Measurements from ENCODE around the gene GAL3ST2. TPM values are rescaled to one million over a fixed set of nuclear protein-coding genes. Genes with fewer than 3 reads are reported as not detected.

Gene GAL3ST2
- total and polyA plus RNA-seq, 4 donors, result 0.03 to 0.33 (median 0.23) TPM; not detected in 1

Other genes starting within 250 kb of the GAL3ST2 start
- gene BOK, start 218.1 kb upstream of the GAL3ST2 start, total RNA-seq, result 10 to 100 TPM; 11.3 to 30.5 TPM
- gene BOK, start 218.1 kb upstream of the GAL3ST2 start, polyA plus RNA-seq, result 10 to 100 TPM; 57.5 to 82.1 TPM
- gene THAP4, start 139.7 kb upstream of the GAL3ST2 start, total RNA-seq, result 10 to 100 TPM; 16.8 to 20.5 TPM
- gene THAP4, start 139.7 kb upstream of the GAL3ST2 start, polyA plus RNA-seq, result 10 to 100 TPM; 24.8 to 33.1 TPM
- gene ATG4B, start 139.1 kb upstream of the GAL3ST2 start, total RNA-seq, result 10 to 100 TPM; 31.0 to 50.3 TPM
- gene ATG4B, start 139.1 kb upstream of the GAL3ST2 start, polyA plus RNA-seq, result 10 to 100 TPM; 31.4 to 44.0 TPM
- gene DTYMK, start 90.0 kb upstream of the GAL3ST2 start, total RNA-seq, result 10 to 100 TPM in 1 of 2 donors, 1 to 10 TPM in 1; 5.5 to 17.0 TPM
- 10 to 100 TPM; 12.0 to 17.7 TPM for gene DTYMK, start 90.0 kb upstream of the GAL3ST2 start, polyA plus RNA-seq
- gene ING5, start 74.8 kb upstream of the GAL3ST2 start, total RNA-seq, result 10 to 100 TPM; 20.0 to 24.2 TPM
- 1 to 10 TPM; 7.2 to 7.8 TPM for gene ING5, start 74.8 kb upstream of the GAL3ST2 start, polyA plus RNA-seq
- 10 to 100 TPM in 1 of 2 donors, 1 to 10 TPM in 1; 7.4 to 25.0 TPM for gene D2HGDH, start 42.2 kb upstream of the GAL3ST2 start, total RNA-seq
- 10 to 100 TPM in 1 of 2 donors, 1 to 10 TPM in 1; 6.4 to 19.7 TPM for gene D2HGDH, start 42.2 kb upstream of the GAL3ST2 start, polyA plus RNA-seq
- 10 to 100 TPM in 1 of 2 donors, 1 to 10 TPM in 1; 5.4 to 52.7 TPM for gene NEU4, start 32.4 kb downstream of the GAL3ST2 start, total RNA-seq
- 10 to 100 TPM; 17.5 to 58.4 TPM for gene NEU4, start 32.4 kb downstream of the GAL3ST2 start, polyA plus RNA-seq
- gene PDCD1, start 82.1 kb downstream of the GAL3ST2 start, total RNA-seq, result under 1 TPM; 0.25 to 0.37 TPM
- gene PDCD1, start 82.1 kb downstream of the GAL3ST2 start, polyA plus RNA-seq, result under 1 TPM in 1 of 2 donors, not detected in 1; 0.20 TPM
- under 1 TPM in 1 of 2 donors, not detected in 1; under 0.01 TPM for gene RTP5, start 92.9 kb downstream of the GAL3ST2 start, total RNA-seq
- gene RTP5, start 92.9 kb downstream of the GAL3ST2 start, polyA plus RNA-seq, result under 1 TPM in 1 of 2 donors, not detected in 1; 0.03 TPM